H1 (cell line): Measurements from ENCODE around the gene HS6ST2. TPM values are rescaled to one million over a fixed set of nuclear protein-coding genes. Genes with fewer than 3 reads are reported as not detected.

Experiments
- CTCF ChIA-PET: fragments of 300-600 bp; sonication (Branson Sonifier 250); formaldehyde crosslinking; loops from one replicate; lab custom pipeline; 2021; ENCODE audit not compliant: partially characterized antibody; lab: Charles Lee
- POLR2A ChIA-PET: fragments of 300-600 bp; sonication (Branson Sonifier 250); formaldehyde crosslinking; loops from one replicate; lab custom pipeline; 2021; ENCODE audit warnings: inconsistent platforms; ENCODE audit not compliant: partially characterized antibody; lab: Charles Lee
- DNase-seq, 2 experiments: peaks; one replicate each; pipeline versions ENCODE4 v3.0.0 to v3.0.0-alpha.2; 2010 to 2022; ENCODE audit warnings: low spot score in 2 of 2, low read depth in 1 of 2, mixed read lengths in 1 of 2
- FAIRE-seq: peaks from 2 replicates; lab custom pipeline; 2011; peaks lifted over from hg19 to GRCh38; lab: Jason Lieb, UNC
- H2AFZ ChIP-seq: 2 replicates; pipeline ENCODE4 v1.8.1; 2012; ENCODE audit warnings: low read length, inconsistent platforms
- H2AK5ac ChIP-seq: 2 replicates; pipeline ENCODE4 v1.6.1; 2013; ENCODE audit warnings: low read depth, low read length
- H2BK120ac ChIP-seq: replicated peaks from 2 replicates; pipeline ENCODE3; 2013; ENCODE audit warnings: low read depth, low read length, inconsistent platforms
- H2BK12ac ChIP-seq: 2 replicates; pipeline ENCODE4 v1.6.1; 2013; ENCODE audit warnings: low read depth, low read length
- H2BK15ac ChIP-seq: 2 replicates; pipeline ENCODE4 v1.6.1; 2013; ENCODE audit warnings: low read length
- H2BK20ac ChIP-seq: 2 replicates; pipeline ENCODE4 v1.6.1; 2013; ENCODE audit warnings: low read length
- H2BK5ac ChIP-seq: 2 replicates; pipeline ENCODE4 v1.6.1; 2013; ENCODE audit warnings: low read depth, low read length
- H3K14ac ChIP-seq: 2 replicates; pipeline ENCODE4 v1.6.1; 2013; ENCODE audit warnings: inconsistent platforms; ENCODE audit not compliant: insufficient read length
- H3K18ac ChIP-seq: 2 replicates; pipeline ENCODE4 v1.6.1; 2013; ENCODE audit warnings: low read length; ENCODE audit errors: extremely low read depth
- H3K23ac ChIP-seq: 2 replicates; pipeline ENCODE4 v1.6.1; 2013; ENCODE audit warnings: inconsistent platforms; ENCODE audit not compliant: insufficient read length
- H3K23me2 ChIP-seq: 2 replicates; pipeline ENCODE4 v1.6.1; 2013; ENCODE audit warnings: low read depth, low read length
- H3K27ac ChIP-seq: 2 replicates; pipeline ENCODE4 v1.6.1; 2011; ENCODE audit warnings: low read depth, low read length, inconsistent platforms
- H3K27me3 ChIP-seq, 4 experiments: replicated peaks in 1 of 4; 1 replicate in 1 of 4; 2 replicates in 3 of 4; pipeline versions ENCODE4 v1.6.1 to v1.8.1; 2011 to 2013; ENCODE audit warnings: low read length in 3 of 4, mild to moderate bottlenecking in 3 of 4, inconsistent platforms in 2 of 4, mixed read lengths in 2 of 4, moderate library complexity in 1 of 4; ENCODE audit not compliant: control insufficient read depth in 3 of 4, insufficient read depth in 3 of 4; ENCODE audit errors: extremely low read depth in 1 of 4
- H3K36me3 ChIP-seq, 4 experiments: 2 replicates each; pipeline versions ENCODE4 v1.6.1 to v1.8.1; 2011 to 2013; ENCODE audit warnings: mild to moderate bottlenecking in 4 of 4, low read length in 3 of 4, moderate library complexity in 2 of 4, control low read depth in 1 of 4, inconsistent platforms in 1 of 4; ENCODE audit not compliant: insufficient read depth in 4 of 4, control insufficient read depth in 2 of 4
- H3K4ac ChIP-seq: replicated peaks from 2 replicates; pipeline ENCODE3; 2013; ENCODE audit warnings: low read length, low read depth, mixed read lengths, inconsistent platforms; ENCODE audit not compliant: insufficient read length
- H3K4me1 ChIP-seq, 4 experiments: replicated peaks in 1 of 4; 1 replicate in 1 of 4; 2 replicates in 3 of 4; pipeline versions ENCODE4 v1.6.1 to v1.8.1; 2011 to 2013; ENCODE audit warnings: low read length in 3 of 4, inconsistent platforms in 2 of 4, mixed read lengths in 1 of 4; ENCODE audit not compliant: insufficient read depth in 4 of 4, control insufficient read depth in 3 of 4
- H3K4me2 ChIP-seq, 2 experiments: 2 replicates each; pipeline versions ENCODE4 v1.6.1 to v1.8.1; 2011 to 2013; ENCODE audit warnings: low read depth in 2 of 2, low read length in 2 of 2, control low read depth in 1 of 2, inconsistent platforms in 1 of 2, mild to moderate bottlenecking in 1 of 2; ENCODE audit not compliant: insufficient read depth in 1 of 2
- H3K4me3 ChIP-seq, 4 experiments: fragments of 200-600, 300-600 bp in 1 of 4; sonication (generic), shearing (Covaris generic), sonication (Bioruptor Twin) in 1 of 4; 2 replicates each; pipeline versions ENCODE4 v1.5.1 to v1.8.1; 2011 to 2016; ENCODE audit warnings: low read length in 4 of 4, low read depth in 3 of 4, control low read depth in 2 of 4, inconsistent platforms in 2 of 4, mild to moderate bottlenecking in 2 of 4, mixed read lengths in 1 of 4, moderate library complexity in 1 of 4; ENCODE audit not compliant: insufficient read depth in 2 of 4; ENCODE audit errors: extremely low read depth in 1 of 4
- H3K56ac ChIP-seq: replicated peaks from 2 replicates; pipeline ENCODE3; 2013; ENCODE audit warnings: low read depth, mild to moderate bottlenecking, mixed read lengths, low read length, inconsistent platforms; ENCODE audit not compliant: insufficient read length
- H3K79me1 ChIP-seq: 2 replicates; pipeline ENCODE4 v1.6.1; 2013; ENCODE audit warnings: low read depth, low read length, control low read depth
- H3K79me2 ChIP-seq, 2 experiments: 2 replicates each; pipeline versions ENCODE4 v1.6.1 to v1.8.1; 2012 to 2013; ENCODE audit warnings: low read length in 2 of 2, mild to moderate bottlenecking in 2 of 2, inconsistent platforms in 1 of 2; ENCODE audit not compliant: insufficient read depth in 2 of 2, control insufficient read depth in 1 of 2
- H3K9ac ChIP-seq, 4 experiments: replicated peaks in 1 of 4; 1 replicate in 1 of 4; 2 replicates in 3 of 4; pipeline versions ENCODE4 v1.6.1 to v1.8.1; 2011 to 2013; ENCODE audit warnings: low read depth in 3 of 4, low read length in 3 of 4, control low read depth in 2 of 4, mild to moderate bottlenecking in 2 of 4, moderate library complexity in 2 of 4, inconsistent platforms in 1 of 4; ENCODE audit errors: extremely low read depth in 1 of 4
- H3K9me3 ChIP-seq, 2 experiments: 2 replicates each; pipeline versions ENCODE4 v1.6.1 to v1.8.1; 2012 to 2013; ENCODE audit warnings: mild to moderate bottlenecking in 2 of 2, moderate library complexity in 2 of 2, control low read depth in 1 of 2, inconsistent platforms in 1 of 2, low read depth in 1 of 2, low read length in 1 of 2, mixed read lengths in 1 of 2; ENCODE audit not compliant: insufficient read depth in 2 of 2
- H4K20me1 ChIP-seq, 2 experiments: replicated peaks in 1 of 2; 2 replicates each; pipeline versions ENCODE3 to v1.8.1; 2011 to 2013; ENCODE audit warnings: inconsistent platforms in 2 of 2, low read length in 2 of 2, mild to moderate bottlenecking in 1 of 2; ENCODE audit not compliant: insufficient read depth in 2 of 2, control insufficient read depth in 1 of 2
- H4K5ac ChIP-seq: 2 replicates; pipeline ENCODE4 v1.6.1; 2013; ENCODE audit warnings: low read length, low read depth, mixed read lengths, inconsistent platforms; ENCODE audit not compliant: insufficient read length
- H4K8ac ChIP-seq: 2 replicates; pipeline ENCODE4 v1.8.0; 2013; ENCODE audit warnings: mild to moderate bottlenecking, moderate library complexity, low read length, inconsistent platforms; ENCODE audit not compliant: insufficient read depth; ENCODE audit errors: extremely low read depth
- H4K91ac ChIP-seq: replicated peaks from 2 replicates; pipeline ENCODE3; 2013; ENCODE audit warnings: low read length, mixed read lengths, inconsistent platforms; ENCODE audit not compliant: insufficient read length
- CBX5 ChIP-seq: fragments of 300-800, 300-1000 bp; sonication (generic); IDR thresholded peaks from 2 replicates; pipeline ENCODE4 v1.7.1; 2016; ENCODE audit warnings: antibody characterized with exemption, low read length, low read depth
- CTBP2 ChIP-seq: IDR thresholded peaks from 2 replicates; pipeline ENCODE4 v1.7.0; 2011; ENCODE audit warnings: borderline replicate concordance, mild to moderate bottlenecking, moderate library complexity, mixed read lengths, low read length; ENCODE audit not compliant: insufficient read depth, insufficient read length
- KDM1A ChIP-seq: fragments of 200-600, 300-600 bp; sonication (generic); IDR thresholded peaks from 2 replicates; pipeline ENCODE4 v1.7.1; 2016; ENCODE audit warnings: mild to moderate bottlenecking, low read length, borderline replicate concordance
- KDM5A ChIP-seq: fragments of 200-600 bp; IDR thresholded peaks from 2 replicates; pipeline ENCODE4 v1.7.1; 2012; ENCODE audit warnings: mild to moderate bottlenecking, low read length, inconsistent platforms, mixed read lengths
- POLR2AphosphoS5 ChIP-seq: IDR thresholded peaks from 2 replicates; pipeline ENCODE4 v1.6.1; 2011; ENCODE audit warnings: low read depth, low read length
- POU5F1 ChIP-seq: IDR thresholded peaks from 2 replicates; pipeline ENCODE4 v1.6.1; 2011; ENCODE audit warnings: low read depth, mild to moderate bottlenecking, low read length, moderate library complexity
- RBBP5 ChIP-seq: IDR thresholded peaks from 2 replicates; pipeline ENCODE4 v1.7.1; 2012; ENCODE audit warnings: low read depth, mild to moderate bottlenecking, inconsistent platforms, low read length, moderate library complexity, borderline replicate concordance
- RFX5 ChIP-seq: IDR thresholded peaks from 2 replicates; pipeline ENCODE4 v1.6.1; 2011; ENCODE audit warnings: low read depth, low read length, improper control_type of control experiment, borderline replicate concordance
- TBP ChIP-seq: IDR thresholded peaks from 2 replicates; pipeline ENCODE4 v1.6.1; 2011; ENCODE audit warnings: low read depth, low read length, improper control_type of control experiment
- WGBS, 2 experiments: shearing (Covaris generic) in 1 of 2; methylation state at CpG; one replicate each; pipeline versions ENCODE4 v1.1.6 to v1.1.7; 2013 to 2015; ENCODE audit warnings: low lambda C conversion rate in 2 of 2, mixed read lengths in 2 of 2, inconsistent platforms in 1 of 2, low coverage in 1 of 2, missing lambda C conversion rate in 1 of 2; ENCODE audit not compliant: insufficient replicate concordance in 2 of 2, insufficient coverage in 1 of 2, insufficient read length in 1 of 2; ENCODE audit errors: extremely low coverage in 1 of 2, missing lambda C conversion rate in 1 of 2; 5-methylcytosine and 5-hydroxymethylcytosine counted together
- polyA plus RNA-seq, 7 experiments: library from polyadenylated mRNA; depleted of rRNA in 3 of 7; stranded (reverse) in 5 of 7; unstranded in 2 of 7; fragments of >200 nt in 5 of 7; fragments of 200-250 nt in 2 of 7; gene quantifications; 1 replicate in 5 of 7; 2 replicates in 1 of 7; 4 replicates in 1 of 7; pipeline versions ENCODE4 v1.2.1 to v1.2.3, GENCODE V29; 2011 to 2013; ENCODE audit warnings: missing spikeins in 2 of 7, mixed read lengths in 2 of 7
- total RNA-seq: library from RNA; stranded (reverse); fragmentation: NEBNext Ultra II Directional; extraction: Animal tissue kit (Norgen Biotek cat#: 25700); gene quantifications from 2 replicates; pipeline ENCODE4 v1.2.1, GENCODE V29; 2021
- TF ChIP-seq, protein P1 (sequence below), 3 experiments: IDR thresholded peaks; 1 replicate in 2 of 3; 2 replicates in 1 of 3; pipeline versions ENCODE4 v1.5.1 to v1.6.1; 2011; ENCODE audit warnings: low read length in 3 of 3, mild to moderate bottlenecking in 3 of 3, inconsistent platforms in 2 of 3, low read depth in 1 of 3, moderate library complexity in 1 of 3; ENCODE audit not compliant: insufficient read depth in 1 of 3; ENCODE audit errors: control extremely low read depth in 1 of 3
- TF ChIP-seq, protein P2 (sequence below): IDR thresholded peaks from 2 replicates; pipeline ENCODE4 v1.6.1; 2012; ENCODE audit warnings: inconsistent platforms

Gene HS6ST2
- total and polyA plus RNA-seq, 2 of the 8 experiments (the other 6 are each of a cell fraction or from before 2014, with no cell fraction given) = 3.9 TPM

DNA sequence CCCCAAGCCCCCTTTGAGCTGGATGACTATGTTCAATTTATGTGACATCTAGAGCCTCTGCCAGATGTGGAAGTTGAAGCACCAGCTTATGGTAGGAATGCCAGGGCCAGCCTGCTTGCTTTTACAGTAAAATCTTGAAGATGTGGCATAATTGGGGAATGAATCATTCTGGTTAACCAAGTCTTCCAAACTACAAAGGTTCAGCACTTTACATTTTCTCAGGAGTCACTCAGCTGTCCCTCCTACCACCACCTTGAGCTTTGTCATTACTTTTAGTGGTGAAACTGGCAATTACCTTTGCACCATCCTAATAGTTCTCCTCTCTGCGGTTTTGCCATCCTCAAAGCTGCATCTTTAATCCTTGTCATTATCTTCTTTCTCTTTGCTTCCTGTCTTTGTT lies 172.2 kb downstream of the HS6ST2 start:
- Histone ChIP-seq H3K27ac (no peak overlapping the region), H2BK12ac (no peak overlapping the region), H3K18ac (no peak overlapping the region), H3K36me3 (no peaks in the 10 kb centered on the region), H3K79me2 (no peaks in the 10 kb centered on the region), H3K4ac (no peak overlapping the region), H2BK20ac (no peak overlapping the region), H2AK5ac (no peak overlapping the region), H4K91ac (no peak overlapping the region), H2BK15ac (no peak overlapping the region), H3K14ac (no peak overlapping the region), H3K4me2 (no peak overlapping the region), H3K23ac (no peak overlapping the region), H2BK5ac (no peak overlapping the region), H3K56ac (no peak overlapping the region), H3K4me1 (peaks cover 0 to 2% (median 0%) of the 10 kb centered on the region in 4 experiments; a peak in 1 of 7 replicates), H3K79me1 (no peaks in the 10 kb centered on the region), H2AFZ (no peak overlapping the region), H4K20me1 (no peaks in the 10 kb centered on the region), H3K9ac (no peak overlapping the region), H3K27me3 (no peaks in the 10 kb centered on the region), H4K8ac (no peak overlapping the region), H3K9me3 (no peaks in the 10 kb centered on the region), H4K5ac (no peak overlapping the region), H3K4me3 (no peak overlapping the region), H3K23me2 (no peaks in the 10 kb centered on the region), H2BK120ac (no peak overlapping the region)
- WGBS, 2 experiments = 75% methylated on average over 1 of the region's 1 CpG; no CpG with 5 or more reads in 1 of the 2 experiments
- FAIRE-seq = no peak
- CTCF ChIA-PET = no interaction called here
- POLR2A ChIA-PET = no interaction called here
- DNase-seq = no peak
- TF ChIP-seq POU5F1 (no peak), KDM5A (no peak), CBX5 (no peak), KDM1A (no peak), POLR2AphosphoS5 (no peak), RBBP5 (no peak), CTBP2 (no peak), RFX5 (no peak), TBP (no peak)
- TF ChIP-seq, protein P1, sequence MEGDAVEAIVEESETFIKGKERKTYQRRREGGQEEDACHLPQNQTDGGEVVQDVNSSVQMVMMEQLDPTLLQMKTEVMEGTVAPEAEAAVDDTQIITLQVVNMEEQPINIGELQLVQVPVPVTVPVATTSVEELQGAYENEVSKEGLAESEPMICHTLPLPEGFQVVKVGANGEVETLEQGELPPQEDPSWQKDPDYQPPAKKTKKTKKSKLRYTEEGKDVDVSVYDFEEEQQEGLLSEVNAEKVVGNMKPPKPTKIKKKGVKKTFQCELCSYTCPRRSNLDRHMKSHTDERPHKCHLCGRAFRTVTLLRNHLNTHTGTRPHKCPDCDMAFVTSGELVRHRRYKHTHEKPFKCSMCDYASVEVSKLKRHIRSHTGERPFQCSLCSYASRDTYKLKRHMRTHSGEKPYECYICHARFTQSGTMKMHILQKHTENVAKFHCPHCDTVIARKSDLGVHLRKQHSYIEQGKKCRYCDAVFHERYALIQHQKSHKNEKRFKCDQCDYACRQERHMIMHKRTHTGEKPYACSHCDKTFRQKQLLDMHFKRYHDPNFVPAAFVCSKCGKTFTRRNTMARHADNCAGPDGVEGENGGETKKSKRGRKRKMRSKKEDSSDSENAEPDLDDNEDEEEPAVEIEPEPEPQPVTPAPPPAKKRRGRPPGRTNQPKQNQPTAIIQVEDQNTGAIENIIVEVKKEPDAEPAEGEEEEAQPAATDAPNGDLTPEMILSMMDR (IDR thresholded peaks at IDR 0.05; ENCODE audit: control extremely low read depth in 1 of 3, insufficient read depth in 1 of 3, low read depth in 1 of 3, low read length in 3 of 3) = no peak
- TF ChIP-seq, protein P2, sequence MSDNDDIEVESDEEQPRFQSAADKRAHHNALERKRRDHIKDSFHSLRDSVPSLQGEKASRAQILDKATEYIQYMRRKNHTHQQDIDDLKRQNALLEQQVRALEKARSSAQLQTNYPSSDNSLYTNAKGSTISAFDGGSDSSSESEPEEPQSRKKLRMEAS = no peak
